Inflammatory macrophage treated with lipopolysaccharide for 4 hours (primary cell): ENCODE measurements around the gene NEU1.
A peak's percentile ranks its signal among the peaks of the same experiment; 100 is the strongest.
"Not testable (repeated sequence)": the region's sequence is repeated elsewhere in the genome, so short reads cannot be mapped to it uniquely, and the experiment has no call there.

Source experiments
- DNase-seq: peaks from one replicate; pipeline ENCODE4 v3.0.0-alpha.2; 2020

The NEU1 gene

DNA sequence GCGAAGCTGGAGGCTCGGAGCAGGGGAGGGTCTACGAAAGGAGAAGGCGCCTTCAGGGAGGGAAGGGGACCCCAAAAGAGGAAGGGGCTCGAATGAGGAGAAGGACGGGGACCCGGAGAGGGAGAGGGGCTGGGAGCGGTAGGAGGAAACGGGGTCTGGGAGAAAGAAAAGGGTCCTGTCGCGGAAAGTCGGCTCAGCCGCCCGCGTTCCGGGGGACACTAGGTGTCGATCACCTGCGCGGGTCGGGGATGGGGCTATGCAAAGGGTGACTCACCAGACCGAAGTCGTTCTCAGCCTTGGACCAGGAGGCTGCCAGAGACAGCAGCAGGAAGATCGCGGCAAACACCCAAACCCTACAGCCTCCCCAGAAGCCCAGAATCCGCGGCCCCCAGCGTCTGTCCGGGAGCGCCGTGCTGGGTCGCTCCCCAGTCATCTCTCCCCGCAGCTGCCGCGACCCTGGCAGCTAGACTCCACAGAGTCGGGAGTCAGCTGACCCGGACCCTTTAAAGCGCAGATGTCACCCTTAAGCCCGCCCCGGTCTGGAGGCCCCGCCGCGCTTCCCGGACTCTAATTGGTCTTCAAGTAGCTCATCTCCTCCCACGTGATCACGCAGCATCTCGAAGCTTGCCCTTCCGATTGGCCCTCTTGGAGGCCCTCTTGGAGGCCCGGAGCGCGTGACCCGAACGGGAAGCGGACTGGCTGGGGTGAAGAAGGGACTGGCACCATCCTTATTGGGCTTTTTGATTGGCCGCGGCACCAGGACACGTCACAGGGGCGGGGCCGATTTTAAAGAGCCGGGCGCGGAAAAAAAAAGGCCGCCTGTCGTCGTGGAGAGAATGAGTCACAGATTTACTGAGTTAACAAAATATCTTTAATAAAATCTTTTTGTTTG is at the start of gene NEU1:
NEU1 (minus strand) TSS at position 478 of the 892 bp plus-strand sequence; CDS start at position 433, 45 bp downstream.
- peak; percentile 100 for DNase-seq

DNA sequence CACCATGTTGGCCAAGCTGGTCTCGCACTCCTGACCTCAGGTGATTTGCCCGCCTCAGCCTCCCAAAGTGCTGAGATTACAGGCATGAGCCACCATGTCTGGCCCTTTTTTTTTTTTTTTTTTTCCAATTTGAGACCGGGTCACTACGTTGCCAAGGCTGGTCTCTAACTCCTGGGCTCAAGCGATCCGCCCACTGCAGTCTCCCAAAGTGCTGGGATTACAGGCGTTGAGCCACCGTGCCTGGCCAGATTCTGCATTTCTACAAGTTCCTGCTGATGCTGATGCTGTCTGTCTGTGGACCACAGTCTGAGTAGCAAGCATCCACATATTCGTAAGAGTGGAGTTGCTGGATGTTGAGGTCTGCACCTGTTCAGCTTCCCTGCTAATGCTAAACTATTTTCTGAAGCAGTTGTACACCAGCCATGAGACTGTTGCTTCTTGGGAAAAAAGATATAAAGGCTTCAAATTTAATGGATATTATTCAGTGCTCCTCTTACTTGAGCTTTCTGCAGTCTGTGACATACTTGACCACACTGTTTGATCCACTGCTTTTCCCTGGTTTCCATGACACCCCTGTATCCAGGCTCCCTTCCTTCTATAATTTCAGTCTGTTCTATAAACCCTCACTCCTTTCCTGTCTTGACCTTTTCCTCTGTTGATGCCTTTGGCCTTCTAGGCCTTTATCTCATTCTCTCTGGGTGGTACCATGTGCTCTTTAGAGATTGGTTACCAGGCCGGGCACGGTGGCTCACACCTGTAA is 49.4 kb upstream of the NEU1 start:
- DNase-seq = no peak

DNA sequence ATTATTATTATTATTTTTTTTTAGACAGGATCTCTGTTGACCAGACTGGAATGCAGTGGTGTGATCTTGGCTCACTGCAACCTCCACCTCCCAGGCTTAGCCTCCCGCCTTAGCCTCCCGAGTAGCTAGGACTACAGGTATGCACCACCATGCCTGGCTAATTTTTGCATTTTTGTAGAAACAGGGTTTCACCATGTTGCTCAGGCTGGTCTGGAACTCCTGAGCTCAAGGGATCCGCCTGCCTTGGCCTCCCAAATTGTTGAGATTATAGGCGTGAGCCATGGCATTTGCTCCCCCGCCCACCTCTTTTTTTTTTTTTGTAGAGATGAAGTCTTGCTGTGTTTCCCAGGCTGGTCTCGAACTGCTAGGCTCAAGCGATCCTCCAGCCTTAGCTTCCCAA is 46.7 kb upstream of the NEU1 start:
- DNase-seq = not testable (repeated sequence)

DNA sequence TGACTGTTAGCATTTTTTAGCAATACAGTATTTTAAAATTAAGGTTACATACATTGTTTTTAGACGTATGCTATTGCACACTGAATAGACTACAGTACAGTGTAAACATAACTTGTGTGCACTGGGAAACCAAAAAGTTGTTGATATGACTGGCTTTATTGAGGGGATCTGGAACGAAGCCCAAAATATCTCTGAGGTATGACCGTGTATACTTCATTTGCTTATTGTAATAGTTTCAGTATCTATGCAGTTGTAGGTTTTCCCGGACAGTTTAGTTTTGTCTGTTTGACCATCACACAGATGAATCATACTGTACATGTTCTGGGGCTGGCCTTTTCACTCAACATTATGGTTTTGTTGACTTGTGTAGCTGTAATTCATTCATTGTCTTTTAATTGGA is 46.2 kb upstream of the NEU1 start:
- DNase-seq = peak; percentile 87

DNA sequence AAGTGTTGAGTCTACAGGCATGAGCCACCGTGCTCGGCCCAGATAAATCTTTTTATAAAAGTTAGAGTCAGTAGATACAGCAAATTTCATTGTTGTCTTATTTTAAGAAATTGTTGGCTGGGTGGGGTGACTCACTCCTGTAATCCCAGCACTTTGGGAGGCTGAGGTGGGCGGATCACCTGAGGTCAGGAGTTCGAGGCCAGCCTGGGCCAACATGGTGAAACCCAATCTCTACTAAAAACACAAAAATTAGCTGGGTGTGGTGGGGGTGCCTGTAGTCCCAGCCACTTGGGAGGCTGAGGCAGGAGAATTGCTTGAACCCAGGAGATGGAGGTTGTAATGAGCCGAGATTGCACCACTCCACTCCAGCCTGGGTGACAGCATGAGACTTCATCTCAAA is 45.6 kb upstream of the NEU1 start:
- DNase-seq = not testable (repeated sequence)

DNA sequence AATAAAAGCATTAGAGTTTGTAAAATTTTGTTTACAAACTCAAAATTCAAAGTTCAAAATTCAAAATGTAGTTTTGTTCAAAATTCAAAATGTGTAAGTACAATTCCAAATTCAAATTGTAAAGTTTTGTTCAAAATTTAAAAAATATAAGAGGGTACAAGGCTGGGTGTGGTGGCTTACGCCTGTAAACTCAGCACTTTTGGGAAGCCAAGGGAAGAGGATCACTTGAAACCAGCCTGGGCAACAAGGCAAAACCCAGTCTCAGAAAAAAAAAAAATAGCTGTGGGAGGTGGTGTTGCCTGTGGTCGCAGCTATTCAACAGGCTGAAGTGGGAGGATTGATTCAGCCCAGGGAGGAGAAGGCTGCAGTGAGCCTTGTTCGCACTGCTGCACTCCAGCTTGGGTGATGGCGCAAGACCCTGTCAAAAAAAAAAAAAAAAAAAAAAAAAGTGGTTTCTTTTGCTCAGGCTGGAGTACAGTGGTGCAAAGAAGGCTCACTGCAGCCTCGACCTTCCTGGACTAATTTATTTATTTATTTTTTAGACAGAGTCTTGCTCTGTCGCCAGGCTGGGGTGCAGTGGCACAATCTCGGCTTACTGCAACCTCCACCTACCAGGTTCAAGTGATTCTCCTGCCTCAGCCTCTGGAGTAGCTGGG is 44.7 kb upstream of the NEU1 start:
- DNase-seq = peak; percentile 91

DNA sequence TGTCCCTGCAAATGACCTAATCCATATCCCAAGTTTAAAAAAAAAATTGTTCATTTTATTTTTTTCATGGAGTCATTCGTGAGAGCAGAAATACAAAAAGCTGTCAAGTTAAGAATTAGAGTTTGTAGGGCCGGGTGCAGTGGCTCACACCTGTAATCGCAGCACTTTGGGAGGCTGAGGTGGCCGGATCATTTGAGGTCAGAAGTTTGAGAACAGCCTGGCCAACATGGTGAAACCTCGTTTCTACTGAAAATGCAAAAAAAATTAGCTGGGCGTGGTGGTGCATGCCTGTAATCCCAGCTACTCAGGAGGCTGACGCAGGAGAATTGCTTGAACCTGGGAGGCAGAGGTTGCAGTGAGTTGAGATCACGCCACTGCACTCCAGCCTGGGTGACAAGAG is 44.1 kb upstream of the NEU1 start:
- DNase-seq = not testable (repeated sequence)

DNA sequence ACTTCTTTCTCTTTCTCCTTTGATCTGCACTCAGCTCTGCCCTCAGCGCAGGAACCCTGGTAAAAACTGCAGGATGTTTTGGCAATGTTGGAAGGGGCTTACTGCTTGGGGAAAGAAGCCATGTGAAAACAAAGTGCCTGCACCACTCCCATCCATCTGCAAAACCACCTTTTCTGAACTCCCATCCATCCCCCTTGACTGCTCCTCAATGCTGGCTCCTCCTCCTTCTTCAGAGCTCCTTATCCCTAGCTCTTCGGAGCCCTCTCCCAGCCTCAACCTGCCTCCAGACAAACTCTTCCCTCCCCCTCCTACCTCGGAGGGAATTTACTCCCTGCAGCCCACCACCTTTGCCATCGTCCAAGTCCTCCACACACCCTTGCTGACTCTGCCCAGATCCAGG is 43.5 kb upstream of the NEU1 start:
- DNase-seq = no peak

DNA sequence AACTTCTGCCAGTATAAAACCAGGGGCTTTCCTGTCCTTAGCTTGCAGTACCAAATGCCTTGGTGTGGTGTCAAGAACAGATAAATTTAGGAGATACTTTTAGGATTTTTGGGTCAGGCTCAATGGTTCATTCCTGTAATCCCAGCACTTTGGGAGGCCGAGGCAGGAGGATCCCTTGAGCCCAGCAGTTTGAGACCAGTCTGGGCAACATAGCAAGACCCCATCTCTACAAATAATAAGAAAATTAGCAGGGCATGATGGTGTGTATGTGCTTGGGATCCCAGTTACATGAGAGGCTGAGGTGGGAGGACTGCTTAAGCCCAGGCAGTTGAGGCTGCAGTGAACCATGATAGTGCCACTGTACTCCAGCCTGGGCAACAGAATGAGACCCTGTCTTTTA is 42.4 kb upstream of the NEU1 start:
- DNase-seq = no peak

DNA sequence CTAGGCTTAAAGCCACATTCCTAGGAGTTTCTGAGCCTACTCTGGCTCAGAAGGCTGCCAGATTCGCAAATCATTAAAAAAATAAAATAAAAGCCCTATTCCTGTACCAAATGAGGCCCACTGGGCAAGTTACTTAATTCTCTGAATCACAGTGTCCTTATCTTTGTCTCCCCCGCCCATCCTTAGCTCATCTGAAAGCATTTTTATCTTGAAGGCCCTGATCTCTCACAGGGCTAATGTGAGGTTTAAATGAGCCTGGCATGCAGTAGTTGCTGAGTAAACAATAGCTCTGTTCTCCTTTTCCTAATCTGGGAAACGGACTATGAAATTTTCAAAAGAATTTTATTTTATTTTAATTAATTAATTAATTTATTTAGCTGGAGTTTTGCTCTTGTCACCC is 41.3 kb upstream of the NEU1 start:
- DNase-seq = no peak

DNA sequence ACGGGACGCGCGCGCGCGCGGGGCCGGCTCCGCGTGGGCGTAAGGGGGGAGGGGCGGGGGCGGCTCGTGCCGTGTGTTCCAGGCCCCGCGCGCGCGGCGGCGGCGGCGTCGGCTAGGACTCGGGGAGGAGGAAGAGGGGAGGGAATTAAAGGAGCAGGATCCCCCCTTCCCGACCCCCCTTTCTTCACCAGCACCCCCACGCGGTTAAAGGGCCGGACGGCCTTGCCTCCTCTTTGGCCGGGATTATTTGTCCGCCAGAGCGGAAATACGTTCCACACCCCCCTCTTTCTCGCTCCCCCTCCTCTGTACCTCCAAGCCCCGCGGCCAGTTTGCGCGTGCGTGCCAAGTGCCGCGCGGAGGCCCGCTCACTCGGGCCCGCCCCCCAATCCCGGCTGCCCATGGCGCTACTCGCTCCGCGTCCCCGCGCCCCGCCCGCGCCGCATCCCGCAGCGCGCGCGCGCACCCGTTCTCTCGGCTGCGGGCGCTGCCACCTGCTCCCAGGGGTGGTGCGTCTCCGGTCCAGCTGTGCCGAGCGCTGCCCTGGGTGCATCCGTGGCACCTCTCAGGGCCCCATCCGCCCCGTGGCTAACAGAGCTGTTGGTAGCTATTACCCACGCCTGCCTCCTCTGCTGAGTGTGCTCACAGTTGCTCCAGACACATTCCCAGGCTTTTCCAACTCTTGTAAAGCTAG is 39.5 kb upstream of the NEU1 start, which contains the start of gene ZBTB12:
ZBTB12 (minus strand) TSS at position 134 of the 691 bp plus-strand sequence. CDS start 781 bp downstream, outside the sequence.
- peak; percentile 46 for DNase-seq

DNA sequence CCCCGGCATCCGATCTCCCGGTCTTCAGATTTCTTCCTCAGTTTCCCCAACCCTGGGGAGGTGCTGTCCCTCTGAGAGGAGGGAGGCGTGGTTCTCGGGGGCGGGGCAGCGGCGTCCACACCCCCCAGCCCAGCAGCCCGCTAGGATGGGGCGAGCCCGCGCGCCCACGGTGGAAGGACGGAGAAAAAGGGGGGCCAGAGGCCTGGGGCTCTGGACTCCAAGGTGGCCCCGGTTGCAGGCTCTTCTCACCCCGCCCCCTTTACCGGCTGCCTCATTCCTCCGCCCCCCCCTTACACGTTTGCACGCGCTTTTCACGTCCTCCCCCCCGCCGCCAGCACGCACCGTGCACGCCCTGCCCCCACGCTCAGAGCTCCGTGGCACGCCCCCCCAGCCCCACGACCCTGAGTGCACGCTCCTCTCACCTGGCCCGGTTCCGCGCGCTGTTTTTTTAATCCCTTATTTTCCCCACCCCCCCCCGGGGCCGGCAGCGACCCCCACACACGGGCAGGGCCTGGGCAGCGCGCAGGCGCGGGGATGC is 38.9 kb upstream of the NEU1 start:
- DNase-seq = no peak

DNA sequence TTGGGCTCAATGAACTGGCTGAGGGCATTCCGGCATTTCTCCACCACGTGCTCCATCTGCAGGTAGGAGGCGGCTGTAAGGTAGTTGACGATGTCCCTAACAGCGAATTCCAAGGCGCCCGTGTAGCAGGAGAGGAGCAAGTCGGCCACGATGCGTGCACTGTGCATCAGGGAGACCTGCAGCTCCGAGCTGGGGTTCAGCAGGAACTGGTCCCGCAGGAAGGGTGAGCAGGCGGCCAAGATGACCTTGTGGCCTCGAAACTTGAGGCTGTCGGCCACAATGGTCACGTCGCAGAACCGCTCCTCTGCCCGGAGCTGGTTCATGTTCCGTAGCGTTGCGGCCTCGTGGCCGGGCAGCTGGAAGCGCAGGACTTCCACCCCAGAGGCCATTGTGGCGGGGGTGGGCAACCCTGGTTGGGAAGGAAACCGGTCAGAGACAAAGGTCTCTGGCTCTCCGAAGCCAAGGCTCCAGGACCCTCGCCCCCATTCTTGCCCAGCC is 38.3 kb upstream of the NEU1 start:
- DNase-seq = no peak

DNA sequence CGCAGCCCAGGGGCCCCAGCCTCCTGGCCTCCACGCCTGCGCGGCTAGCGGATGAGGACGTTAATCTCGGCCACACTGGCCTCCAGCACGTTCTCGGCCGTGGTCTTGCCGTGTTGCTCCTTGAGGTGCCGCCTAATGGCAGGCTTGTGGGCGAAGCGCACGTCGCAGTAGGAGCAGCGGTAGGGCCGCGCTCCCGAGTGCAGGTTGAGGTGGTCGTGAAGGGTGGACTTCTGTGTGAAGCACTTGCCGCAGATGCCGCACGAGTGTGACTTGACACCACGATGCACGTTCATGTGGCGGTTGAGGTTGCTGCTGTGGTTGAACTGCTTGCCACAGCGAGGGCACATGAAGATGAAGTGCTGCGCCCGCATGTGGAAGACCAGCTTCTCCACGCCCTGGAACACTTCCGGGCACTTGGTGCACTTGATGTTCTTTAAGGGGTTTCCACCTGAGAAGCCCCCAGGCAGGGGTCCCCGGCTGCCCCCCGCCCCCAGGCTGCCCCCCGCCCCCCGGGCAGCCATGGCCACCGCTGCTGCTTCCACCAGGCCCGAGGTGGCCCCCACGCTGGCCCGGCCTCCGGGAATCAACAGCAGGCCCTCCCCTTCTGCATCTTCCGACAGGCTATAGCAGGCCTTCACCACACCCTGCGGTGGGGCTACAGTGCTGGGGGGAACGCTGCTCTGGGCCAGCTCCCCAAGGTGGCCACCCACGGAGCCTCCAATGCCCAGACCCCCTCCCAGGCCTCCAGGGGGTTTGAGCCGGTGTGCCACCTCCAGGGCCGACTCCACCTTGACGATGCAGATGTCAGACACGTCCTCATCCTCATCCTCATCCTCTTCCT is 37.5 kb upstream of the NEU1 start:
- no peak for DNase-seq

DNA sequence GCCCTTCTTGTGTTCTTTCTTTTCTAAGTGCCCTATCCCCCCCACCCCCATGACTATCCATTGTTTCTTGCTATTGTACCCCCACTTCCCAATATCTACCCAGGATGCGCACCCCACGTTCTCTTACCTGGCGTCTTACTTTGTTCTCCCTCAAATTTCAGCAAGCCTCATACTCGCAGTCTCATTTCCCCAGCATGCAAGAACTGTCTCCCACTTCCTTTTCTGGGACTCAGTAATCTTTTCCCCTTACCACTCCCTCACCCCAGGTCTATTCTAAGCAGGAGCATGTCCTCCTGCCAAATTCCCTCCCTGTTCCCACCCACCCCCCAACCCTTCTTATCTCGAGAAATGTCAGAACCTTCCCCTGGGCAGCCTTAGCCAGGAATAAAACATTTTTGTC is 36.6 kb upstream of the NEU1 start:
- peak; percentile 42 for DNase-seq

DNA sequence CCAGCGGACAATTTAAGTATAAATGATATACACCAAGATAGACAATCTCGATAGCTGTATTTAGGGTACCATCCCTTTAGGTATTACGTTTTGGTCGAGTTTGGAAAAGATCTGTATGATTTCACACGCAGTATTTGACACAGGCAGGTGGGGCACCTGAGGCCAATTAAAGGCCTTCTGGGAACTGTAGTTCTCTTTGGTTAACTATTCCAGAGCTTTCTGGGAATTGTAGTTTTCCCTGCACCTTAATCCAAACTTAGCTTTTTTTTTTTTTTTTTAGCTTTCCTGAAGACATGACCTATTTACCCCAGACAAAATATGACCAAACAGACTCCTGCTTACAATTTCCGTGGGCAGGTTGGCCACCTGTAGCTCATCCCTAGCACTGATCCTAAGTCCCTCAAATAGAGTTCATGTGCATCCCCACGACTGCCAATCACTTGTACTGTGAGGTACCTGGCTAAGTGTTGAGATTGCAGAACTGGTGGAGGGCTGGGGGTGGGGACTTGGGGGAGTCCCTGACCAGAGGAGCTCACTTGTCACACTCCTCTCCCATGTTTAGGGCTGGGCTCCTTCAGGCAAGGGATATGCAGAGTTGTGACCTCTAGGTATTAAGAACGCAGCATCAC is 35.9 kb upstream of the NEU1 start:
- no peak for DNase-seq

DNA sequence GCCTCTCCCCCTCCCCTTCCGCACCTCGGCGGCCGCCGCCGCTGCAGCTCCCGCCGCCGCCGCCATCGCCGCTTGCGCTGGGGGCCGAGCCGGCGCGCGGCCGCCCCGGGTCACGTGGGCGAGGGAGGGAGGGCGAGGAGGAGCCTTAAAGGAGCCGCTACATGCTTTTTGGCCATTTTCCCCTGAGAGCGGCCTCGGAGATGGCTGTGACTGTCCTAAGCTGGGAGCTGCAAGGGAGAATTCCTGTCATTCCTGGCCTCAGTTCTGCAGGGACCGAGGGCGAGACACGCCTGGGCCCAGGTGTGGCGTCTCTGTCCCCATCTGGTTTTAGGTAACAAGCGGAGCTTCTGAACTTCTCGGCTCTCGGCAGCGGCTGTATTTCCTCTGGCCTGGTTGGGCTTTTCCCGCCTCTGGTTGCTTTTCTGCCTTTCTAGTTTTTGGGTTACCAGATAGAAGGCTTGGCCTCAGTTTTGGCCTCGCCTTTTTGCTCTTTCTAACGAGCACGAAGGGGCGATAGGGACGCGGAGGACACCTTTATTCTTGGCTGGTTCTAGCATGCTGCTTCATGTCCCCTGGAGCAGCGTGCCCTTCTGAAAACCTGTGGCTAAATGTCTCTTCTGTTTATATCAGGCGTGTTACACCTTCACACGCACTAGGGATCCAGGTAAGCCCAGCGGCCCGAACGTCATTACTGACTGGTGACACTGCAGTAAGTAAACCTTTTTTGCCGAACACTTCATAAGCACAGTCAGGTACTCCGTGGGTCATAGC is 35.2 kb upstream of the NEU1 start, which contains the start of gene EHMT2:
EHMT2 (minus strand) TSS at position 87 of the 771 bp plus-strand sequence; CDS start at position 66, 21 bp downstream.
- peak; percentile 82 for DNase-seq

DNA sequence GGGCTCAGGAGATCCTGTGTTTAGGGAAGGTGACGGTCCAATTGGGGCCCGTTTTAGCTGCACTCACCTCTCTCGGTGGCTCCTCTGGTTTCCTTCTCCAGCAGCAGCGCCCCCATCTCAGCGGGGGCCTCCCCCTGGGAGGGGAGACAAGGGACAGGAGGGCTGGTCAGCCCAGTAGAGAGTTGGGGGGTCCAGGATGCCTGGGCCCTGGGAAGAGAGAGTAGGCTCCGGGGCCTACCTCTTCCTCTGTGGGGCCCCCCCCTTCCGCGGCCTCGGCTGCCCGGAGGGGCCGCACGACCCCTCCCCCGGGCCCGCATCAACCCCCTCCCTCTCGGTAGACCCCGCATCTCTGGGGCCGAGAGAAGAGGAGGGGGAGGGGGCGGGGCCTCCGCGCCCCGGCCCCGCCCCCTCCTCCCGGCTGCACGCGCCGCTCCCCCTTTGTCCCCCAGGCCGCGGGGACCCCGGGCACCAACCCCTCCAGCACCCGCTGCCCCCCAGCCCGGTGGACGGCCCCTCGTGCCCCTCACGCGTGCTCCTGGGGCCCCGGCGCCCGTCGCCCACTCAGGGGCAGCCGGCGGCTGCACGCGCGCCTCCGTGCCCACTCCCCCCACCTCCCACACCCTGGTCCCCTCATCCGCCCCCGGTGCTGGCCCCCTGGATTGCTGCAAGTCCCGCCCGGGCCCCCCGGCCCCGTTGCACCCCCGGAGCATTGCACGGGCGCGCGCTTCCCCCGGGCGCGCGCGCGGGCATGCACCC is 34.4 kb upstream of the NEU1 start:
- no peak for DNase-seq

DNA sequence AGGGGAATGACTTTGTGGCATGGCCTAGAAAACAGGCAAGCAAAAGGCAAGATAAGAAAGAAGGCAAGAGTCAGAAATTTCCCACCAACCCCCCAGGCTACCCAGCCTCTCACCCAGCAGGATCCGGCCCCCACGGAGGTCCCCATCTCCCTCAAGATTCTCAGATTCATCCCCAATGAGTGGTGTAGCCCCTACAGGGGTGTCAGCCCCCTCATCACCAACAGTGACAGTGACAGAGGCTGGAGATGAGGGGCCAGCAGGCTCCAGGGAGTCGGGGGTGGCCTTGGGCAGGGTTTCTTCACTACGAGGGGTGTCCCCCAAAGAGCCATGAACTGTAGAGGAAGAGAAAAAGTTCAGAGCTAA is 33.9 kb upstream of the NEU1 start:
- no peak for DNase-seq
